Neural cell (in vitro differentiated cells): ENCODE results near the gene TMEM231.

ENCODE experiments used
- CTCF ChIP-seq: fragments of 450-650 bp; IDR thresholded peaks from 2 replicates; pipeline ENCODE4 v1.5.1; 2014; ENCODE audit warnings: antibody characterized with exemption, mild to moderate bottlenecking, moderate library complexity; ENCODE audit not compliant: poor library complexity, severe bottlenecking
- TAF1 ChIP-seq: IDR thresholded peaks from 2 replicates; pipeline ENCODE4 v1.6.1; 2012; ENCODE audit warnings: low read depth

GRCh38 chr16:75552951-75553350, 3.1 kb downstream of the TMEM231 start:
- TF ChIP-seq CTCF, result no peak
- no peak for TF ChIP-seq TAF1
